Activated CD4-positive, alpha-beta T cell treated with anti-CD3 and anti-CD28 coated beads, Interleukin-10, Interleukin-2, amounts not matched to agents 100 ng/mL and 50 ng/mL, durations not matched to agents 16 hours and 8 hours (primary cell): Measurements from ENCODE around the gene PIBF1.
"Not testable (repeated sequence)": the region's sequence is repeated elsewhere in the genome, so short reads cannot be mapped to it uniquely, and the experiment has no call there.

Source experiments
- DNase-seq: peaks from one replicate; pipeline ENCODE4 v3.0.0-alpha.2; 2020

The PIBF1 gene

DNA sequence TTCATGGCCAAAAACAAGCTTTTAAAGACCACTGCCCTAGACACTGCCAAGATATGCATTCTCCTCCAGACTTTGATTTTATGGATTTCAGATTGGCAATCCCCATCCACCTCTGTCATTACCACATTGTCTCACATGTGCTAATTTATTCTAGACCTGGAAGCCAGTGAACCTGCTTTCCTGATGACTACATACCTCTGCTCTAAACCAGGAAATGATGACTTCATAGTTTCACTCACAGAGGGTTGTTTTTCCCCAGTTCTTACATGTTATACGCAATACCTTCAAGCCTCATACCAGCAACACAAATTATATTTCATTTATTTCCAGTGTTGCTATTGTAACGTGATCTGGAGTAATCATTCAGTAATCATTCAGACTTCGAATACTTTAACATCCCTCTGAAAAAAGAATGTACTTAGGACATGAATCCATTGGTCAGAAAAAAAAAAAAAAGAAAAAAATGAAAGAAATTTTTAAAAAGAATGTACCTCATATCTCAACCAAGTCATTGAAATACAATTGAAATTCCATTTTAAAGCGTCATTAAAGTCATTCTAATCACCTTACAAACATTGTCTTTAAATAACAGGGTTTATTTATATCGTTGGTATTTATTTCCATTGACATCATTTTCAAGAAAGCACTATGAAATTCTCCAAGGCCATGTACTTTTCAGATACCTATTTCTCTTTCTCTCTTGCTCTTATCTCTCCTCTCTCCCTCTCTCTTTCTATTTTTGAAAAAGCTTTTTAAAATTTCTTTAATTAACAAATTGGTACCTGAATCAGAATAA lies 243.5 kb downstream of the PIBF1 start:
- DNase-seq = peak; percentile 44

DNA sequence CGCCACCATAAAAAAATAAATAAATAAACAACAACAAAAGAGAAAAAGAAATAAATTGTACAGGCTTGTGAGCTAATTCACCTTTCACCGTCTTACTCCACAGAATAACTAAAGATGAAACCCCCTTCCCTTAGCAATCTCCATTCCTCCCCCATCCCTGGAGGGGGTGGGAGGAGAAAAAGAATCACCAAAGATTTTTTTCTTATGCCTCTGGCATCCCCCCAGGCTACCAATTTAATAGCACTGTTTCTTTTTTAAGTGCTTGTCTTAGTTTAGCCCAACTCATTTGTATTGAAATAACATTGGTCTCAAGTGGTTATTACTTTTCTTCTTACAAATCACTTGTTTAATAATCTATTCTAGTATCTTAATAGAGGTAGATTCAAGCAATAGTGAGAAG lies 253.0 kb downstream of the PIBF1 start:
- DNase-seq = no peak

DNA sequence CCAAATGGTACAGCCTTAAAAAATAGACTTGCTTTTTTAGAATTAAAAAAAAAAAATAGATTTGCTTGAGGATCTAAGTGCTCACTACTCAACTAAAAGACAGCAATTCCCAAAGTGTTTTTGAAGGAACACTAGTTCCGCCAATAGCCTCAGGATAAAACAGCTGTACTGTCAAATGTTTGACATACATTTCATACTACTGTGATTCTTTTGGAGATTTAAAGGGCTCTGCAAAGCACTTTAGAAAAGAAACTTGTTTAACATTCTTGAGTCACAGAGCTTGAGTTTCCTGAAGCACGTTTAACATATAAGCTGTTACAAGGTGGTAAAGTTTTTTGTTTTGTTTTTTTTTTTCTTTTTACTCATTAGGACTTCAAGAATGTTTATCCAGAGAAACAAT lies 253.7 kb downstream of the PIBF1 start:
- DNase-seq = no peak

DNA sequence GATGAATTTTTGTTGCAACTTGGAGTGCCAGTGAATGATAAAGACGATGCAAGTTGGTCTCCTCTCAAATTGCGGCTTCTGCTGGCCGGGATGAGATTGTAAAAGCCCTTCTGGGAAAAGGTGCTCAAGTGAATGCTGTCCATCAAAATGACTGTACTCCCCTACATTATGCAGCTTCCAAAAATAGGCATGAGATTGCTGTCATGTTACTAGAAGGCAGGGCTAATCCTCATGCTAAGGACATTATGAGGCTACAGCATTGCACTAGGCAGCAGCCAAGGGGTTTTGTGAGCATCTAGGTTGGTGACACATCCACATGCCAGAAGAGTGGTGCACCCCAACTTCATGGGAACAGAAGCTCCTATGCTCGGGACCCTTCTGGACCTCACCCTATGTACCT lies 254.6 kb downstream of the PIBF1 start:
- DNase-seq = no peak

DNA sequence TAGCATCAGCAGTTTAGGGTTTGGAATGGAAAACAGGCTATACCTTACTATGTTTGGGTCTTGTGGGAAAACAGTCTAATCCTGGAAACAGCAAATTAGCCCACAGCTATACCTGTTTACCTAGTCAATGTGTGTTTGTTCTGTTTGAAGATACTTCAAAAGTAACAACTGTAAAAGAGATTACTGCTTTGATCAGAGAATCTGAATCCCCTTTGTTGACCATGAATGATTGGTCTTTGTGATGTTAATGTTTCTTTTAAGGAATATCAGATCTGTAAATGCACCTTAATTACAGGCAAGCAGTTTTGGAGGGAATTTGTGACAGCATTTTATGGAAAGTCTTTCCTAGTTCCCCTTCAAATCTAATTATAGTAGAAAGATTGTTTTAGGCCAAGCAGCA lies 256.1 kb downstream of the PIBF1 start:
- DNase-seq = no peak

DNA sequence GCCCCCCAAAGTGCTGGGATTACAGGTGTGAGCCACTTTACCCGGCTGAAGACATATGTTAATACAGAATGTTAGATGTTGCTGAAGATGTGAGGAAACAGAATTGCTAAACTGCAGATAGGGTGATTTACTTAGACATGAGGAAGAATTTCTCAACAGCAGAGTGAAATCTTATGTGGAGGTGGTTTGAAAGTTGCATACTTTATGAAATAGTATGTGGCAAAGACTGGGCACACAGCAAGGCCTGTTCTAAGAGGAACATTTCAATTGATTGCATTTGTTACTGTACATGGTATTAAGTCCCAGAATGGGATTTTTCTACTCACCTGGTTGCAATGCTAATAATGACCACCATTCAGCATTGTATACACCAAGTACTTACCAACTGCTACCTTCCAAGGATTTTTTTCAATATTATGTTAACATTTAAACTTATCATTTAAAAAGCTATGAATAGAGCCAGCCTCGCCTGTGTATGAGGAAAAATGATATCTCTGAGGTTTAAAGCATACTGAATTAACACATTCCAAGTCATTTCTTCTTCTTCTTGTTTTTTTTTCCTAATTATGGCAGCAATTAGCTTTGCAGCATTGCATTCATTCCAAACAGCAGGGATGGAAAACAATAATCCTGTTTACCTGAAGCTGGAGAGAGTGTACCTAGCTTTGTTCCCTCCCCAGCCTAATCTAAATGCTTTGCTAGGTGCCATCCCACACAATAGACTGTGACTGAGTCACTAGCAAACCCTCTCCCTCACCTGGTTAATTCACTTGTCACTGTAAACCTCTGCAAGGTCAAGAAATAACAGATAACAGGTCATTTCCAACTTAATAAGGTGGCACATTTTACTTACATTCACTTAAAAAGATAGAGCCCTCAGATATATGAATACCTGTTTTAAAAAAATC lies 257.5 kb downstream of the PIBF1 start:
- DNase-seq = no peak

DNA sequence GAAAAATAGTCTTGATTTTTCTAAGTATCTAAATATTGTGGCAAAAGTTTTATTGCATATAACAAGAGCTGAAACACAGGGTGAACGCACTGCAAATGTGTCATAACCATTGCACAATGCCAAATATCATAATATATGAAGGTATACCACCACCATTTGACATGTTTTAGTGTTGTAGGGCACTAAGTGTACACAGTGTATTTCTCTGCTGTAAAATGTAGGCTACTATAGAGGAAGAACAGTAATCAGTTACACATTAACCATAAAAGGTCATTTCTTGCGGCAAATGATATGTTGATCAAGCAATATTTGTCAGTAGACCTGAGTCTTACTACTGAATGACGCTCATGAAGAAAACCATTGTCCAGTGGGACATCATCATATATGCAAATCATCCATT lies 258.6 kb downstream of the PIBF1 start:
- no peak for DNase-seq

DNA sequence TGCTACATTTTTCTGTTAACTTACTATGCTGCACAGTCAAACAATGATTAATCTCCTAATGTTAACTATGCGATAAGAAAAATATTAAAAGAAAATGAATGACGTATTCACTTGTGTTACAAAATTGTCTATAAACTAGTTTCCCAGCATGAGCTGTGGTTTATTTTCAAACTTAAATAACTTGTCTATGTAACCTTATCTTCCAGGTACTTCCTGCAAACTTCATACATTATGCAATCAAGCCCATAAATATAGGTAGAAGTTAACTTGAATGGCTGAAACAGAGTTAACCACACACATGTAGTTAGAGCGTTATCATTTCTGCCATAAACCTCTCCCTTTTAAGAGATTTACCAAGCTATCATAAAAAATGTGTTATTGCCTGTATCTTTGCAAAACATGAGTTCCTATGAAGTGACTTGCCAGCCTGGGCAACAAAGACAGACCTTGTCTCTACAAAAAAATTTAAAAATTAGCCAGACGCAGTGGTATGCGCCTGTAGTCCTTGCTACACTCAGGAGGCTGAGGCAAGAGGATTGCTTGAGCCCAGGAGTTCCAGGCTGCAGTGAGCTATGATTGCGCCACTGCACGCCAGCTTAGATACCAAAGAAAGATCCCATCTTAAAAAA lies 259.1 kb downstream of the PIBF1 start:
- DNase-seq = no peak

DNA sequence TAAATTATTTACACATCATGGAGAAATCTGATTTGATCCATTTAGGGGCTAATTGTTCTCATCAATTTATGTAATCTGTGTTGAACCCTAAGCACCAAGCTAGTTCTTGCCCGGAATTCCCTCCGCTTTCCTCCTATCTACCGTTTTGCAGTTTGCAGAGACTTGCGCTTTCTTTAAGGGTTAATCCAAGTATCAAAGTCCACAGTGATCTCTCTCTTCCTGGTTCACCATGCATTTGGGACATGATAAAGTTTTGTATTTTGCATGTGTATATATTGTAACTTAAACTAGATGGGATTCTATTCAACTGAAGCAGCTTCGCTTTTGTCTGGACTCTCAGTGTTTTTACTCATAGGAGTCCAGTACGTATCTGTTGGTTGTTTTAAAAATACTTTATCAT lies 263.1 kb downstream of the PIBF1 start:
- no peak for DNase-seq

DNA sequence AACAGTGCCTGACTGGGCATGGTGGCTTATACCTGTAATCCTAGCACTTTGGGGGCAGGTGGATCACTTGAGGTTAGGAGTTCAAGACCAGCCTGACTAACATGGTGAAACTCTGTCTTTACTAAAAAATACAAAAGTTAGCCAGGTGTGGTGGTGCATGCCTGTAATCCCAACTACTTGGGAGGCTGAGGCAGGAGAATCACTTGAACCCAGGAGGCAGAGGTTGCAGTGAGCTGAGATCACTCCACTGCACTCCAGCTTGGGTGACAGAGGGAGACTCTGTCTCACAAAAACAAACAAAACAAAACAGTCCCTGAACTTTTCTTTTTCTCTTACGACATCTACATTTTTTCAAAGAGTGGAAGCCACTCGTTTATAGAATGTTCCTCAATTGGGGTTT lies 266.7 kb downstream of the PIBF1 start:
- DNase-seq = not testable (repeated sequence)

DNA sequence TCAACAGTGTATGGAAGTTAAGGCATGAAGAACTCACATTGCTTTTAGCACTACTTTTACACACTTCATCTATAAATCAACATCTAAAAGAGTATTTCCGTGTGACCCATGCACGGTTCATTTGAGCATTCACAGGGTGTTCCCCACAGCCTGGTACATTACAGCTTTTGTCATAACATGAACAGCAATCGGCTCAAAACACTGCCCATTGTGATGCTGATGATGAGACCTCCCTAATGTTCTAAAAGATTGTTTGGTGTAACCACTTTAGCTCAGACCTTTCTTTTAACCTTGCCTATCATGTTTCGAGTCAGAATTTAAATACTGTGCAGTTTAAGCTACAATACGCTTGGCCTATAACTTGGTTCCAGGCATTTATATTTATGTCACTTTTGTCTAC lies 272.8 kb downstream of the PIBF1 start:
- no peak for DNase-seq

DNA sequence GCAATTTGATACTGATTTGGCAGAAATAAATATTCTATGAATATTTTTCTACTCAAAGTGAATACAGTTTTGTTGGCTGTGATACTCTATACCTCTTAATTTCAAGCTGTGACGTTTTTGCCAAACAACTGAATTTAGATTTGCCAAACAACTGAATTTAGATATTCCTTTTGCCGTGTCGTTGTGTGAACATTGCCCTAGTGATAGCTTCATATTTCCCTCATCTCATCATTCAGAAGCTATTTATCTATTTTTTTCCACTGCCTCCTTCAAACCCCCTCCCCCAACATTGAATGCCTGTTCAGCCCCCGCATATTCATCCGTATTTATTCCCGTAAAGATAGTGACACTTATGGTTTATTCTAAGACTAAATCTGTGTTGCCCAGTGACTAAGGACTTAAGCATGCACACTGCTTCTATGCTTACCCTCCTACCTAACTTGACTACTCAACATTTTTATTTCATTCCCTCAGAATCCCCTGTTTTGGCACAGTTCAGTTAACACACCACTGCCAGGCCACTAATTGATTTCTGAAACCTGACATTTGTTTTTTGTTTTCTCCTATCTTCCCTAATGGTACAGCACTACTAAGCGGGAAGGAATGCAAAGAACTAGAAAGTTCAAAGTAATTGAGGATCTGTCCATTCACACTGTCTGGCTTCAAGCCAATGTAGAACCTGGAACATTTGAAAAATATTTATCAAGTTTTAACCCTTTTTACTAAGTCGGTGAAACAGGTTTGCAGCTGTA lies 274.1 kb downstream of the PIBF1 start:
- DNase-seq = no peak

DNA sequence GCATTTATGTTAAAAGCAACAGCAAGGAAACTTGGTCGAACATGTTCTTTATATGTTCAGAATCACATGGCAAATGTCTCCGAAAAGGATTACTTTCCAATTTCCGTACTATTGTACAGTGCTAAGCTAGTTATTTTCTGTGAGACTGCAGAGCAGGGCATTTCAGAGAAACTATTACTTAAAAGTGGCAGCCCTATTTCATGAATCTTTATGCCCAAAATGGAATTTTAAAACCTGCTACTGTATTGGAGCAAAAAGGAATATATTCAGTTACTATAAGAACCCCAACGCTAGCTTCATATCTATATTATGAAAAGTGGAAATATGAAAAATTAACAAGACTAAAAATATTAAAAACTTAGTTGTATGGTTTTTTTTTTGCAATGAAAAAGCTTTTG lies 274.6 kb downstream of the PIBF1 start:
- no peak for DNase-seq

DNA sequence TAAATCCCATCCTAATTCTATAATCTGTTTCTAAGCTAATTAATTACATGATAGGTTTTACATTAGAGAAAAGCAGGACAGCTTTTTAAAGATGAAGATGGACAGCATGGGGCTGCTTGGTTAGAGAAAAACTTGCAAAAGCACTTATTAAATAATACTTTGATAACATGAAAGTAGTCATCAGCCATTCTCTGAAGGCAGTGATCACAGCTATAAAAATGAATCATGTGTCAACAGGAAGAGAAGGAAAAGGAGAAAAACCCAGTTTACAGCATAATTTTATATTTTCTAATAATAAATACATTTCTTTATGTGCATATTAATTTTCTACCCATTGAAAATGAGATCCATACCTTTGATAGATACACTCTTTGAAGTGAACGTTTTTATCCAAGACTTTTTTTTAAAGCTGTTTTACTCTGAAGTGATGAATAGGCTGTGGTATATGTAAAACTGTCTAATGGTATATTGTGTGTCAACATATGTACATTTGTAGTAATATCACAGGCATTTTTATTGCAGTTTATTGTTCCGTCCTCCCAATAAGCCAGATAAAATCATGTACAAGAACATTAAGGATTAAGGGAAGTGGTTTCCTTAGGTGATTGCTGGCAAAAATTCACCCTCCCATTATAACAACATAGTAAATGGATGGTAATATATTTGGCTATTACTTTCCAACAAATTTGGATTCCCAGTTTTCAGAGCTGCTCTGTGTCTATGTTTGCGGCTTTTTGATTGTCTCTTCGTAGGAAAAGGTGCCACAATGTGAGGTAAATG lies 275.5 kb downstream of the PIBF1 start:
- no peak for DNase-seq

DNA sequence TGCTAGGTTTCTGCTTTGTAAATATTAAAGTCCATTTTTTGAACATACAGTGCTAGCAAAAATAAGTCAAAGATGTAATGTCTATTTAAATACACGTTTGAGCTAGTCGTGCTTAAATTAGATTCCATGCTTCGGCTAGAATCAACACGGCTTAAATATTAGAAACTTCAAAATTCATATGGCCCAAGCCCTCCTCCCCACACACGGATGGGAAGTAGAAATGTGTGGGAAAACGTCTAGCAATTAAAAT lies 276.1 kb downstream of the PIBF1 start:
- DNase-seq = no peak

DNA sequence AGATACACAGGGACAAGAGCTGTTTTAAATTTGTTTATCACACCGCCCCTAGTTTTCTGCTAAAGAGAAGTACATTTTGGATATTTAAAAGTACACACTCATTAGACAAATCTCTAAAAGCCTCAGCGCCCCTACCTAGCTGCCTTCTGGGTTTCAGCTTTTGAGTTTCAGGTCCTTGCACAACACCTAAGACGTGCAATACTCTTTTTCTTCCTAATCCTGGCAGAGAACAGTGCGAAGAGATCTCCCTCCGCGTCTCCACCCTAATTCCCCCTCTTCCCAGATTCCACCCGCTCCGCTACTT lies 276.5 kb downstream of the PIBF1 start:
- no peak for DNase-seq

DNA sequence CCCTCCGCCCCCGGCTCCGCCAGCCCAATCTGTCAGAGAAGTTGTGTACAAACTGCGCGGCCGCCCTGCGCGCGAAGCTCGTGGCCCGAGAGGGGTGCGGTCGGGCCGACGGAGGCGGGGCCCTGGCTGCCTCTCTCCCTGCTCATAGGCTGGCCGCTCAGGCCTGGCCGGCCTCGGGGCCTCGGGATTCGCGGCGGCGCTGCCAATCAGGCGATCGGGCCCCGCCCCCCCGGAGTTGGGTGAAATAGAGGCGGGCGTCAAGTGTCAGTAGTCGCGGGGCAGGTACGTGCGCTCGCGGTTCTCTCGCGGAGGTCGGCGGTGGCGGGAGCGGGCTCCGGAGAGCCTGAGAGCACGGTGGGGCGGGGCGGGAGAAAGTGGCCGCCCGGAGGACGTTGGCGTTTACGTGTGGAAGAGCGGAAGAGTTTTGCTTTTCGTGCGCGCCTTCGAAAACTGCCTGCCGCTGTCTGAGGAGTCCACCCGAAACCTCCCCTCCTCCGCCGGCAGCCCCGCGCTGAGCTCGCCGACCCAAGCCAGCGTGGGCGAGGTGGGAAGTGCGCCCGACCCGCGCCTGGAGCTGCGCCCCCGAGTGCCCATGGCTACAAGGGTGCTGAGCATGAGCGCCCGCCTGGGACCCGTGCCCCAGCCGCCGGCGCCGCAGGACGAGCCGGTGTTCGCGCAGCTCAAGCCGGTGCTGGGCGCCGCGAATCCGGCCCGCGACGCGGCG lies 277.0 kb downstream of the PIBF1 start, which contains the start of gene KLF5:
Gene KLF5 (plus strand): TSS at position 270 of the 724 bp plus-strand sequence. CDS start 323 bp downstream, at position 593.
- peak; percentile 97 for DNase-seq

DNA sequence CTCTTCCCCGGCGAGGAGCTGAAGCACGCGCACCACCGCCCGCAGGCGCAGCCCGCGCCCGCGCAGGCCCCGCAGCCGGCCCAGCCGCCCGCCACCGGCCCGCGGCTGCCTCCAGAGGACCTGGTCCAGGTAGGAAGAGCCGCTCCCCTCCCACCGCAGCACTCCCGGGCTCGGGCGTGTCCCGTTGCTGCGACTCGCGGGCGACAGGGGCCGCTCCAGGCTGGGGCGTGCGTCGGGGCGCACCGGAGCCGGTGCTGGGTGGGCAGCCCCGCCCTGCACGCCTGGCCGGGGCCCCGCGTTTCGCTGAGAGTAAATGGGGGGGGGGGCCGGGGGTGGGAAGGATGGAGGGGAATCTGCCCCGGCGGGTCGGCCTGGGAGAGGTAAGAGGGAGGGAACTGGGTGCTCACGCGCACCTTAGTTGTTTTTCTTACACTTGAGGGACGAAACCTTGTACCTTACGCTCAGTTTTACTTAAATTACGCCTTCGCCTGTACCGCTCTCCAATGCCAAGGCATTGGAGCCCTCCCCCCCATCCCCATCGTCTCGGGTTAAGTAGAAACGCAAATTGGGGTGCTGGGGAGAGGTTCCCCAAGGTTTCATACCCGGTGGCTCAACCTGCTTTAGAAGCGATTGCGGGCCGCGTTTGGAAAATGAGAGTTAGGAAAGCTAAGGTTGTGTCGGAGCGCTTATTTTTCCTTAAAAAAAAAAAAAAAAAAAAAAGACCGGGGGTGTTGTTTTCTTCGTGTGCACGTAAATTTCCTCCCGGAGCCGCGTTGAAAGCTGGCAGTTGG lies 277.7 kb downstream of the PIBF1 start:
- peak; percentile 53 for DNase-seq

DNA sequence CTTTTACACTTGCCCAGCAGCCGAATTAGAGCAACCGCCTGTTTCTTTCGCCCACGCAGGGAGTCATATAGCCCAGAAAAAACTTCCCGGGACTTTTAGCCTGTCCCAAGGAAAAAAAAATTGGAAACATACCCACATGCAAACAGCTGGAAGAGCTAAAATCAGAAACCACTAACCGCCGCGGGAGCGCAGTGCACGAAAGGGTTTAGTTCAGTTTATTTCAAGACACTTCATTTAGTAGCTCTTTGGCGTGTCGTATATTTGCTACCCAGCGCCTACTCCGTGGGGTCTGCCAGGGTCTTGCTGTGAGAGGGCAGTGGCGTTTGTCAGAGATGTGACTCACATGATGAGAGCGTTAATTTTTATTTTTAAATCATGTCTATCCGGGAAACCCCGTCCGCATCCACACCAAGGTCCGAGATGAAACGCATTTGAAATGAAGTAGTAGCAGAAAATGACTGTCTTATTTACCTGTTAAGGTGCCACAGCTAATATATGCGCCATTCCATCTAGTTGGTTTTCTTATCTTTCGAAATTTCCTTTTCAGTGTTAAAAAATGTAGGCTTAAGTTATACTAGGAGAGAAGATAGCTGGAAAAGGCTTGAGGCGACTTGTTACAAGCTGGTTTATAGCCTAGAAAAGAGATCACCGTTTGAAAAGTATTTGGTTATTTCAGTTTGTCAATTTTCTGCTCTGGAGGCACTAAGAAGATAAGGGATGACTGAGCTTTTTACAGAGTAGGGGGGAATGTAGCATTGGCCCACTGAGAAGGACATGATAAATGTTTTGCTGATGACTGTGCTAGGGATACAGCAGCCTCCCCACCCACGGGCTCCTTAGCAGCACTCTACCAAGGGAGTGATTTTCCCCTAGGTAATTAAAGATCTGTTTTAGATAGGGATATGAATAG lies 278.6 kb downstream of the PIBF1 start:
- no peak for DNase-seq

DNA sequence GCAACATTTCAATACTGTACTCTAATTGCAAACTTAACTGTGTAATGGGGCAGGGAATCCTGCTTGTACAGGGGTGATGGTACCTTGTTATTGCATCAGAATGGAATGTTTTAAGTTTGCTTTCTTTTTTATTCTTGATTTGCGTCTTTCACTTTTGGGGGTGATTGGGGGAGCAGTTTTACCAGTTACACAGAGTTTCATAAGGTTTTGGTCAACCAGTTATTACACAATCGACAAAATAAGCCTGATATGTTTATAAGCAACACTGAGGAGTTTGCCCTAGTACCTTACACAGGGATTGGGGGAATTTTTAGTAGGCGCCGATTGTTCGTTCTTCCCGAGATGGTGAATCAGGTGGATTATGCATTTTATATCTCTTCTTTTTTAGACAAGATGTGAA lies 279.5 kb downstream of the PIBF1 start:
- no peak for DNase-seq
